OCI-LY3 (cell line): Measurements from ENCODE around the gene PTPRR.

Experiments used
- H2AFZ ChIP-seq: fragments of 200-600, 300-600 bp; shearing (Covaris generic); 2 replicates; pipeline ENCODE4 v1.6.0; 2014; ENCODE audit warnings: antibody characterized with exemption, low read depth, low read length
- H3K27ac ChIP-seq: fragments of 200-600, 300-600 bp; sonication (generic); 2 replicates; pipeline ENCODE4 v1.5.1; 2014; ENCODE audit warnings: mild to moderate bottlenecking, low read length, moderate library complexity, mixed read lengths
- H3K27me3 ChIP-seq: fragments of 200-600, 300-600 bp; sonication (generic); 2 replicates; pipeline ENCODE4 v1.6.1; 2014; ENCODE audit warnings: low read depth, low read length, mixed read lengths
- H3K36me3 ChIP-seq: fragments of 200-600, 300-600 bp; sonication (generic); replicated peaks from 2 replicates; pipeline ENCODE3; 2014; ENCODE audit warnings: low read depth, low read length, mixed read lengths
- H3K4me1 ChIP-seq: fragments of 300-600, 200-600 bp; sonication (generic); 2 replicates; pipeline ENCODE4 v1.6.1; 2014; ENCODE audit warnings: low read length, mixed read lengths
- H3K4me2 ChIP-seq: fragments of 200-600, 300-600 bp; sonication (generic); 2 replicates; pipeline ENCODE4 v1.6.1; 2014; ENCODE audit warnings: low read length, mixed read lengths
- H3K4me3 ChIP-seq: fragments of 300-600, 200-600 bp; sonication (generic); 2 replicates; pipeline ENCODE4 v1.5.1; 2014; ENCODE audit warnings: antibody characterized with exemption, mild to moderate bottlenecking, low read length, moderate library complexity
- H3K79me2 ChIP-seq: fragments of 300-600, 200-600 bp; shearing (Covaris generic); 2 replicates; pipeline ENCODE4 v1.6.1; 2014; ENCODE audit warnings: mild to moderate bottlenecking, low read length, mixed read lengths
- H3K9ac ChIP-seq: fragments of 300-600, 200-600 bp; shearing (Covaris generic); 2 replicates; pipeline ENCODE4 v1.6.0; 2014; ENCODE audit warnings: mild to moderate bottlenecking, low read length, moderate library complexity
- H3K9me3 ChIP-seq: fragments of 200-600, 300-600 bp; shearing (Covaris generic); 2 replicates; pipeline ENCODE4 v1.6.1; 2014; ENCODE audit warnings: low read length, mixed read lengths; ENCODE audit not compliant: insufficient read depth
- H4K20me1 ChIP-seq: fragments of 200-600, 300-600 bp; sonication (generic); 2 replicates; pipeline ENCODE4 v1.6.1; 2016; ENCODE audit warnings: low read length, mixed read lengths; ENCODE audit not compliant: insufficient read depth
- CTCF ChIP-seq: fragments of 200-600, 300-600 bp; sonication (generic); IDR thresholded peaks from 2 replicates; pipeline ENCODE4 v1.5.1; 2014; ENCODE audit warnings: antibody characterized with exemption, low read length, low read depth
- EZH2phosphoT487 ChIP-seq: fragments of 200-600 bp; shearing (Covaris generic); IDR thresholded peaks from 2 replicates; pipeline ENCODE4 v1.6.1; 2018; ENCODE audit warnings: antibody characterized with exemption, mixed run types, low read depth

PTPRR gene

GRCh38 chr12:70626180-70626579 lies 294.4 kb downstream of the PTPRR start:
- no peaks in the 10 kb centered on the region for H4K20me1 ChIP-seq
- no peaks in the 10 kb centered on the region for H3K36me3 ChIP-seq
- no peaks in the 10 kb centered on the region for H3K27me3 ChIP-seq
- peaks cover 15% of the 10 kb centered on the region for H3K4me1 ChIP-seq
- no peak overlapping the region for H3K9ac ChIP-seq
- no peak overlapping the region for H3K4me2 ChIP-seq
- H3K4me3 ChIP-seq, result no peak overlapping the region
- H3K9me3 ChIP-seq, result no peaks in the 10 kb centered on the region
- no peak overlapping the region for H2AFZ ChIP-seq
- no peak for TF ChIP-seq EZH2phosphoT487
- no peak for TF ChIP-seq CTCF
- H3K27ac ChIP-seq, result no peak overlapping the region
- H3K79me2 ChIP-seq, result no peaks in the 10 kb centered on the region

DNA sequence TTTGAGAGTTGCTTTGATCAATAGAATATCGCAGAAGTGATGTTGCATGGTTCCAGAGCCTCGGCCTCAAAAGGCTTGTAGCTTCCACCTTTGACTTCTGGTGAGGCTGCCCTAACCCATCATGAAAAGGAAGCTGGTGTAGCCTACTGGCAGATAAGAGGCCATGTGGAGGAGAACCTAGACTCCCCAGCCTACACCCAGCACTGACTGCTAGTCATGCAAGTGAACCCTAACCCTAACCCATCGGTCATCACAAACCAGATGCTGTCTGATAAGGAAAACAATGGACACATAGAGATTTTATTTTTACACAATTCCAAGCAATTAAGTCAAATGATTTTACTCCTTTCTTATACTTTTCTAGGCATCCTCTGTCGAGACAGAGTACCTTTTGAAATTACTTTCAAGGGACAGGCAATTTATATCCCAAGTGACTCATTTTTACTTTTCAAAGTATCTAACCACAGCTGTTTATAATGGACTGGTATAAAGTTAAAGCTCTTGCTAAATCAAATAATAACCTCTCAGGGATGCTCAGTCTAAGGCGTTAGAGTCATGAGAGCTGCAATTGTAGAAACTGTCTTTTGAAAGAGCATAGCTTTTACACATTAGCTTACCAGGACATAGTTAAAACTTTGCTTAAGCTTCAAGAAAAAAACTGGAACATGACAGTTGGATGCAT lies 300.9 kb downstream of the PTPRR start:
- no peaks in the 10 kb centered on the region for H3K36me3 ChIP-seq
- H3K9me3 ChIP-seq, result no peaks in the 10 kb centered on the region
- no peak overlapping the region for H2AFZ ChIP-seq
- no peak overlapping the region for H3K9ac ChIP-seq
- no peaks in the 10 kb centered on the region for H3K79me2 ChIP-seq
- no peaks in the 10 kb centered on the region for H4K20me1 ChIP-seq
- H3K27ac ChIP-seq, result no peak overlapping the region
- H3K4me1 ChIP-seq, result peaks cover 22% of the 10 kb centered on the region
- no peak overlapping the region for H3K4me2 ChIP-seq
- no peaks in the 10 kb centered on the region for H3K27me3 ChIP-seq
- TF ChIP-seq EZH2phosphoT487, result no peak
- TF ChIP-seq CTCF, result no peak
- H3K4me3 ChIP-seq, result no peak overlapping the region

DNA sequence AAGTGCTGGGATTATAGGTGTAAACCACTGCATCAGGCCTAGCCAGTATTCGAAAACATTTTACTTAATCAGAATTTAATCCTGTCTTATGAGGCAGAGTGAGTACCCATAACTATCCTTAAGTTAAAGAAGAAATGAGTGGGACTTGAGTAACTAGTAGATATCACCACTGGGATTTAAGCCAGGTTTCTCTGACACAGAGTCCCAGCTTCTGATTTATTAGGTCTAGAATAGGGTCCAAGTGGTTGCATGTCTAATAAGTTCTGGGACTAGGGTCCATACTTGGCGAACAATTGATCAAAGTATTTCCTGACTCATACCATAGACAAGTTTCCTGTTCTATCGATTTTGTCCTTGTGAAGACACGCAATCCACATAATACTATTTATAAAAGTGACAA lies 302.2 kb downstream of the PTPRR start:
- Histone ChIP-seq H3K9ac (no peak overlapping the region), H3K27me3 (no peaks in the 10 kb centered on the region), H3K79me2 (no peaks in the 10 kb centered on the region), H3K4me3 (no peak overlapping the region), H3K9me3 (no peaks in the 10 kb centered on the region), H3K36me3 (no peaks in the 10 kb centered on the region), H2AFZ (no peak overlapping the region), H3K4me1 (peaks cover 22% of the 10 kb centered on the region), H4K20me1 (no peaks in the 10 kb centered on the region), H3K4me2 (no peak overlapping the region), H3K27ac (no peak overlapping the region)
- TF ChIP-seq CTCF, result no peak

- Histone ChIP-seq H4K20me1 (no peaks in the 10 kb centered on the region), H3K36me3 (no peaks in the 10 kb centered on the region), H3K4me3 (no peak overlapping the region), H3K4me1 (peaks cover 20% of the 10 kb centered on the region), H3K9ac (no peak overlapping the region), H3K27me3 (no peaks in the 10 kb centered on the region), H3K79me2 (no peaks in the 10 kb centered on the region), H2AFZ (no peak overlapping the region), H3K9me3 (no peaks in the 10 kb centered on the region), H3K4me2 (no peak overlapping the region), H3K27ac (no peak overlapping the region)
- TF ChIP-seq EZH2phosphoT487, result no peak
- no peak for TF ChIP-seq CTCF
Observed at GRCh38 chr12:70617450-70617849, 303.1 kb downstream of the PTPRR start.
